NCI-H1092 (cell line): ENCODE results near the gene ROMO1.

Experiments used
- DNase-seq: peaks from one replicate; lab custom pipeline; 2025; lab: John Stamatoyannopoulos, UW

The ROMO1 gene

DNA sequence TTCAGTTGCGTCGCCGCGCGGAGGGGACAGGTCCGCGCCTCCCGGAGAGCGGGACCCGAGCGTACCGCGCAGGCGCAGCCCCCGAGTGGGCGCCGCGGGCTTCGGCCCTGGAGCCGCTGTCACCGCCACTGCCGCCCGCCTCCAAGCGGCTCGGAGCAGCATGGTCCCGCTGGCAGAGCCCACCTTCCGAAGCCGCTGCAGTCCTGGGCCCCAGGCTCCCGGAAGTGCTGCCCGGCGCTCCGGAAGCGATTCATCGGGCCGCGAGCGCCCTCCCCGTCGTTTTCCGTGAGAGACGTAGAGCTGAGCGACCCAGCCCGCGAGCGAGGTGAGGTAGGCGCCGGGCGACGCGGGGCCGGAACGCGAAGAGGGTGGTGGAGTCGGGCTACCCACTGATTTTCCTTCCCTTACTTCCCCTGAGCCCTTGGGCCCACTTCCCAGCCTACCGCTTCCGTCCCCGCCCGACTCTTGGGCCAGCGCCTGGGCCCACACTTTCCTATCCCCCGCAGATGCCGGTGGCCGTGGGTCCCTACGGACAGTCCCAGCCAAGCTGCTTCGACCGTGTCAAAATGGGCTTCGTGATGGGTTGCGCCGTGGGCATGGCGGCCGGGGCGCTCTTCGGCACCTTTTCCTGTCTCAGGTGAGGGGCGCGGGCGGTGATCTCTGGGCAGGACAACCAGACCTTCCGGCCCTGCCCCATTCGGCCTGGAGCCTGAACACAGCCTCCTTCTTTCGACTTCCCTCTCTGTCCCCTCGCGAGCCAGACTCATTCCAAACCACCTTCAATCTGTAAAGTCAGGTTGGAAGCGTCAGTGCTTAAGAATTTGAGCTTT lies at the start of gene ROMO1, which contains the start of gene NFS1:
Gene ROMO1, plus strand, starts transcription at position 279 of the 830 bp plus-strand sequence. Its CDS starts 228 bp downstream, at position 507.
Gene NFS1, minus strand, starts transcription at position 226 of the 830 bp plus-strand sequence. Its CDS starts 64 bp downstream, at position 162.
- DNase-seq = peak; percentile 87

- no peak for DNase-seq
These were observed 48.6 kb upstream of the ROMO1 start for GRCh38 chr20:35650632-35651031.

GRCh38 chr20:35651958-35652357 lies 47.2 kb upstream of the ROMO1 start:
- DNase-seq = no peak

- no peak for DNase-seq
These were observed 46.4 kb upstream of the ROMO1 start for GRCh38 chr20:35652641-35653429.

- no peak for DNase-seq
These were observed 45.8 kb upstream of the ROMO1 start for GRCh38 chr20:35653430-35653734.

DNA sequence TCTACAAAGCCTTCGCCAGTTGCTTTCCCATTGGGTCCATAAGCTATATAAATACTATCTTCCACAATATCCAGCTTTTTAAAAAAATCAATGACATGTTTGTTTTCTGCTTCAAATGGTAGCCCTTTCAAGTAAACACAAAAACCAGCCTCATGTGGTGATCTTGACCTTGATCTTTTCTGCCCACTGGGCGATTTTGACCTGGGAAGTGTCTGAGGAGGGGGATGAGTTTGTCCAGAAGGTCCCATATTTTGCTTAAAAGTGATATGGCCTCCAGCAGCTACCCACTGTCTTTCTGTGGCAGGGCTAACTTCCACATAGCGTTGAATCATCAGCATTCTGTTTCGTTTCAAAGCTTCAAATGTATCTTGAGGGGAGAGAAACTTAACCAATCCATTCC lies 45.3 kb upstream of the ROMO1 start:
- DNase-seq = no peak

GRCh38 chr20:35654415-35654814 lies 44.8 kb upstream of the ROMO1 start:
- no peak for DNase-seq

DNA sequence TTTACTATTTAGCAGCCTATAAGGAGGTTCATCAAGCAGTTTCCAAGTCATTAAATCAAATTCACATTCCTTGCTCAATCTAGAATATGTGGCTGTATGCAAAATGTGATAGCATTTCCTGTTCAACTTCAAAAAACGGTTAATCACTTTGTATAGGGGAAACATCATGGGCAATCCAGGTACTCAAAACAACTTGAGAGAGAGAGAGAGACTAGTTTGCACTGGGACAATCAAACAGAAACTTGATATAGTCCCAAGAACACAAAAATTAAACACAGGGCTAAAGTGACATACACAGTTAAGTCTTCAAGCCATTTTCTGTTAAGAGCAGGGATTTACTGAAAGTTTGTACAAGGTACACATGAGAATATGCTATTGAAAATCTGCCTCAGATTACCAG lies 41.9 kb upstream of the ROMO1 start:
- DNase-seq = no peak

DNA sequence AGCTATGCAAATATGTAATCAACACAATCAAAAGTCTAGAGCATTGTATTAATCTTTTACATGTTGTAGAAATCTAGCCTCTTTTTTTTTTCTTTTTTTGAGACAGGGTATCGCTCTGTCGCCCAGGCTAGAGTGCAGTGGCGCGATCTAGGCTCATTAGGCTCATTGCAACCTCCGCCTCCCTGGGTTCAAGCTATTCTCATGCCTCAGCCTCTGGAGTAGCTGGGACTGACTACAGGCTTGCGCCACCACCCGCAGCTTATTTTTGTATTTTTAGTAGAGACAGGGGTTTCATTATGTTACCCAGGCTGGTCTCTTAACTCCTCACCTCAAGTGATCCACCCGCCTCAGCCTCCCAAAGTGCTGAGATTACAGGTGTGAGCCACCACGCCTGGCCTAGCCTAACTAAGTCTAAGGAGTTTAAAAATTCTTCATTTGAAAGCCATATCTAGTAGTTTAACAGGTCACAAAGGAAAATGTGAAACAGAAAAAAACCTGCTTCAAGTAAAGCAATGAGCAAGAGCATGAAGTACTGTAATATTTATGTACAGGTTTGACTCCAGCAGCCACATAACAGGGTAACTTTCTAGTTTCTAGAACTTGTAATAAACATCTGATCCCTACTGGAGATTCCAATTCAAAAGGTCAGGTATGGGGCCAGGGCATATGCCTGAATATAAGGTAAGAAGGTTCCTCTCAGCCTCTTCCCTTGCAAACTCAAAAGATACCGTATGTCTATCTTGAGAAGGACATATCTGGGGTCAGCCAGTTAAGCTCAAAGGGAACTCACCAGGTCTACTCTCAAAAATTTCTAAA lies 38.9 kb upstream of the ROMO1 start:
- no peak for DNase-seq

GRCh38 chr20:35661053-35661452 lies 38.2 kb upstream of the ROMO1 start:
- DNase-seq = no peak

DNA sequence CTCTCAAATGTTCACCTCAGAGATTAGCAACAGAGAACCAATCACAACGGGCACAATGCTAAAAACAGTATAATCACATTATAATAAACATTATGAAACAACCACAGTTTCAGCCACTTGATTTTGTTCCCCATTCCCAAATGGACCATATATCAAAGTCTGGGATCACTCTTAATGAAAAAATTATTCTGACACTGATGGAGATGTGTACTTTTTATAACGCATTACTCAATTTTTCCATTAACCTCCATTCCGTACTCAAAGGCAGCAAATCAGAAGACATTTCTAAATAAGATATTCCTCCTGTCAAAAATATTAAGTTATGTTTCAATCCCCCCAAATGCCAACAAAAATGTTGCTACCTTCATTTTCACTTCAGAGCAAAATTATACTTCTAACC lies 37.3 kb upstream of the ROMO1 start:
- DNase-seq = no peak

DNA sequence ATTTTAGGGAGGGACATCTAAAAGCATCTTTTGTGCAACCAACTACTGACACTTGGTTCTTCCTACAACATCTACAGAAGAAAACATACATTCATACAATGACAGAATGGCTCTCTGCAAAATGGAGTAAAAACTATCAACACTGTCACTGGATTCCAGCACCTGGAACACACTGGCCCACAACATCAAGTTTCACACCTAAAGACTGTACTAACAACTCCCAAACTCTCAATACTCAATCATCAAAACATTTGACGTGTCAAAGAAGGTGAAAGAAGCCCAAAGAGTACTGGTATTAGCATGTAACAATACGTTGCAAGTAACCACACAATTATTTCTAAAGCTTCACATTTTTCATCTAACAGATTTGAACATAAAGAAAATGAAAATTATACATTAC lies 36.7 kb upstream of the ROMO1 start:
- no peak for DNase-seq

GRCh38 chr20:35663516-35664465 lies 35.4 kb upstream of the ROMO1 start:
- DNase-seq = no peak

DNA sequence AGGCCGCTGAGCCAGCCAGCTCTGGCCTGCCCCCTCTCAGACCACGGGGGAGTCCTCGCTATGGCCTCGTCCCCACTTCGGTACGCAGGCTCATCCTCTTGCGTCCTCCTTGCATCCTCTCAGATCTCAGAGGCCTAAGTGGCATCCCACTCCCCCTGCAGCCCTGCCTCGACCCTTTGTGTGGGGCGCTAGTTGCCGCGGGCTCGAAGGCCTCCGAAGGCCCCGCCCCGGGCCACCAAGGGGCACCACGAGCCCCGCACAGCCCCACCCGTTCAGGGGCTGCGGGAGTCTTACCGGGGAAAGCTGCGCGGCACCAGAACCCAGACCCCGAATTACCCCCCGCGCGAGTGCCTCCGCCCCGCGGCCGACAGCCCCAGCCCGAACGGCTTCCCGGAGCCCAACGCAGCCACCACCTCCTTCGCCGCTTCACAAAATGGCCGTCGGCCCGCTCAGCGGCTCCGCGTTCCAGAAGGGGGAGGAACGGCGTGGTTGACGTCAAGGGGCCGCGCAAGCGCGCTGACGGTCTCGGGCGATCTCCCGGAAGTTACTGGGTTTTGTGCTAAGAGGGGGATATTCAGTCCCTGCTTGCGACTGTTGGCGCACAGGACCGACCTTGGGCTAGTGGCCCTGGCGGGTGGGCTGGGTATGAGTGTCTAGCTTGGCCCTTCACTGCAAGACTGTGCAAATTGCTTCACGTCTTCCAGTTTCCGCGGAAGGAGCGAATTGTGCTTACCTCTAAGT lies 34.6 kb upstream of the ROMO1 start, which contains the start of the genes CPNE1 and RBM12:
Gene CPNE1, minus strand, starts transcription at position 435 of the 741 bp plus-strand sequence. CDS start 31,977 bp downstream, outside the sequence.
Gene RBM12, minus strand, starts transcription at position 435 of the 741 bp plus-strand sequence. CDS start 9,578 bp downstream, outside the sequence.
- peak; percentile 90 for DNase-seq

- DNase-seq = no peak
These were observed 33.3 kb upstream of the ROMO1 start for GRCh38 chr20:35665949-35666288.

- DNase-seq = no peak
These were observed 30.0 kb upstream of the ROMO1 start for GRCh38 chr20:35669221-35669620.

GRCh38 chr20:35669681-35670080 lies 29.5 kb upstream of the ROMO1 start:
- no peak for DNase-seq

DNA sequence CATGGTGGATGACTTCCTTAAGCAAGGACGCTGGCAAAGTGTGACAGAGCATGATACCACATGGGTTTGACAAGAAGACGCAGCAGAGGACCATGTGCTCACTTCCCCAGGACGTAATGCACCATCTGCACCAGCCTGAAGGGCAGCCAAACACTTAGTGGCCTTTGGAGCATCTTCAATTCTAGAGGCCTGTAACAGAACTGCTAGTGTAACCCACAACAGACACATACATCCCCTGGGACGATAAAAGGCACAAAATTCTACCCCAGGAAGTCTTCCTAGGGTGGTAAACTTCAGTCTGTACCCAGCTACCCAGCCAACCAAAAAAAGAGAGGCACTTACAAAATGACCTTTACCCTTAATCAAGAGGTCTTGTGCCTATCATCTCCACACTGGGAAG lies 25.3 kb upstream of the ROMO1 start:
- DNase-seq = no peak

GRCh38 chr20:35674921-35675320 lies 24.3 kb upstream of the ROMO1 start:
- no peak for DNase-seq

DNA sequence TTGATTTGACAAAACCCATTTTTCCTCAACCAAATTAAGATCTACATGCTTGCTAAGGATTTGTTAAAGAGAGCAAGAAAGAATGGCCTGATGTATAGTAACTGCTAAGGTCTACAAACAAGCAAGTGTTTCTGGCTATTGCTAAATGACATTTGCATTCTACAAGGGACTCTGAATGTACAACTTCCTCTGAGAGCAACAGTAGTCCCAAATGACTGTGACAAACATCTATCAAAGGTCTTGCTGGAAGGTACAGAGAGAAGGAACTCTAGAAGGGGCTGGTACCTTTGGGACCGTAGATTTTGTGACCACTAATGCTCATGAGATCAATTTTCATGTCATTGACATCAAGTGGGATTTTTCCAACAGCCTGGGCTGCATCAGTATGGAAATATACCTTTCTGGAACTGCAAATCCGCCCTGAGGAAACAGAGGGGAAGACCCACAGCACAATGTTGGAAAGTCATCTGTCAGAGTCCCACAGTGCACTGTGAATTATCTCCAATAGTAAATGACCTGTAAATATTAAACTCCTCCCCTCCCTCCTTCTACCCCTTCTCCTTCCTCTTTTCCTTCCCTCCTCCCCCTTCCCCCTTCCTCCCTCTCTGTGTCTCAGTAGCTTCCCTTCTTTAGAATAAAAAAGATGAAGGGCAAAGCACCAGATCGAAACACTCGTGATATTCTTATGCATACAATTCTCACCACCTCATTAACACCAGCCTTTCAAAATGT lies 18.6 kb upstream of the ROMO1 start:
- DNase-seq = no peak
